Neural crest cell (in vitro differentiated cells): ENCODE data around the gene NEK5. TPM values are rescaled to one million over a fixed set of nuclear protein-coding genes. Genes with fewer than 3 reads are reported as not detected.
A peak's percentile ranks its signal among the peaks of the same experiment; 100 is the strongest.

Source experiments
- DNase-seq: peaks from one replicate; pipeline ENCODE4 v3.0.0; 2021; ENCODE audit warnings: low read depth, mixed read lengths, low spot score
- H3K27ac Mint-ChIP-seq: one replicate; pipeline ENCODE4 v1.8.0; 2021; ENCODE audit warnings: mild to moderate bottlenecking, mixed read lengths; ENCODE audit not compliant: unreplicated experiment
- H3K27me3 Mint-ChIP-seq: 2 replicates; pipeline ENCODE4 v1.8.0; 2021; ENCODE audit warnings: low read depth, mild to moderate bottlenecking, mixed read lengths
- H3K36me3 Mint-ChIP-seq: 2 replicates; pipeline ENCODE4 v1.8.0; 2021; ENCODE audit warnings: low read depth, mild to moderate bottlenecking, mixed read lengths
- H3K4me1 Mint-ChIP-seq: 2 replicates; pipeline ENCODE4 v1.8.0; 2021; ENCODE audit warnings: mixed read lengths
- H3K4me3 Mint-ChIP-seq: one replicate; pipeline ENCODE4 v1.8.0; 2021; ENCODE audit warnings: mild to moderate bottlenecking, mixed read lengths
- H3K9me3 Mint-ChIP-seq: 2 replicates; pipeline ENCODE4 v1.8.0; 2021; ENCODE audit warnings: mixed read lengths
- total RNA-seq: library from RNA; stranded (reverse); gene quantifications from 2 replicates; pipeline ENCODE4 v1.2.1, GENCODE V29; 2021
- TF ChIP-seq, protein P1 (sequence below): fragments of 200-600 bp; sonication (generic); conservative IDR thresholded peaks from 2 replicates; pipeline ENCODE4 v1.5.0; 2021; ENCODE audit warnings: antibody characterized with exemption, mild to moderate bottlenecking

NEK5 gene
- total RNA-seq, 1 donor from 2014 or later = 0.12 TPM

DNA sequence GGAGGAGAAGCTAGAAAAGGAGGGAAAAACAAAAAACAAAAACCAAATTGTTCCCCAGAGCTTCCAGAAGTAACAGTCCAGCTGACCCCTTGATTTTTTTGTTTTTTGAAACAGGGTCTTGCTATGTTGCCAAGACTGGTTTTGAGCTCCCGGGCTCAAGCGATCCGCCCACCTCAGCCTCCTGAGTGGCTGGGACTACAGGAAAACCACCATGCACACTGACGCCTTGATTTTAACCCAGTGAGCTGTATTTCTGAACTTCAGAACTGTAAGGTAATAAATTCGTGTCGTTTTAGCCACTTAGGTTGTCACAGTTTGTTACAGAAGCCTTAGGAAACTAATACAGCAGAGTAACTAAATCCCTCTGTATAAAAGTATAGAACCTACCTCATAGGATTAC is 31.6 kb upstream of the NEK5 start:
- Mint-ChIP-seq H3K27ac (no peak overlapping the region), H3K4me1 (peaks cover 68% of the 10 kb centered on the region), H3K4me3 (peak overlapping the region; percentile 69), H3K27me3 (no peaks in the 10 kb centered on the region), H3K36me3 (peaks cover 5% of the 10 kb centered on the region), H3K9me3 (peaks cover 5% of the 10 kb centered on the region)
- DNase-seq = no peak
- TF ChIP-seq, protein P1, sequence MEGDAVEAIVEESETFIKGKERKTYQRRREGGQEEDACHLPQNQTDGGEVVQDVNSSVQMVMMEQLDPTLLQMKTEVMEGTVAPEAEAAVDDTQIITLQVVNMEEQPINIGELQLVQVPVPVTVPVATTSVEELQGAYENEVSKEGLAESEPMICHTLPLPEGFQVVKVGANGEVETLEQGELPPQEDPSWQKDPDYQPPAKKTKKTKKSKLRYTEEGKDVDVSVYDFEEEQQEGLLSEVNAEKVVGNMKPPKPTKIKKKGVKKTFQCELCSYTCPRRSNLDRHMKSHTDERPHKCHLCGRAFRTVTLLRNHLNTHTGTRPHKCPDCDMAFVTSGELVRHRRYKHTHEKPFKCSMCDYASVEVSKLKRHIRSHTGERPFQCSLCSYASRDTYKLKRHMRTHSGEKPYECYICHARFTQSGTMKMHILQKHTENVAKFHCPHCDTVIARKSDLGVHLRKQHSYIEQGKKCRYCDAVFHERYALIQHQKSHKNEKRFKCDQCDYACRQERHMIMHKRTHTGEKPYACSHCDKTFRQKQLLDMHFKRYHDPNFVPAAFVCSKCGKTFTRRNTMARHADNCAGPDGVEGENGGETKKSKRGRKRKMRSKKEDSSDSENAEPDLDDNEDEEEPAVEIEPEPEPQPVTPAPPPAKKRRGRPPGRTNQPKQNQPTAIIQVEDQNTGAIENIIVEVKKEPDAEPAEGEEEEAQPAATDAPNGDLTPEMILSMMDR = no peak

DNA sequence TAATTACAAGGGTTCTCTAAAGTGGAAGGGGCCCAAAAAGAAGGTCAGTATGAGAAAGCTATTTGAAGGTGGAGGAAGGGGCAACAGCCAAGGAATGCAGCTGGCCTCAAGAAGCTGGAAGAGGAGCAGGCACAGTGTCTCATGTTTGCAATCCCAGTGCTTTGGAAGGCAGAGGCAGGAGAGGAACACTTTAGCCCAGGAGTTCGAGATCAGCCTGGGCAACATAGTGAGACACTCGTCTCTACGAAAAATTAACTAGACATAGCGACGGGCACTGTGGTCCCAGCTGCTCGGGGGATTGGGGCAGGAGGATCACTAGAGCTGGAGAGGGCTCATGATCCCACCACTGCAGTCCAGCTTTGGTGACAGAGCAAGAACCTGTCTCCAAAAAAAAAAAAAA is 31.2 kb upstream of the NEK5 start:
- TF ChIP-seq, protein P1 = no peak
- H3K4me1 Mint-ChIP-seq = peaks cover 64% of the 10 kb centered on the region
- peak overlapping the region; percentile 14 for H3K27ac Mint-ChIP-seq
- H3K27me3 Mint-ChIP-seq = no peaks in the 10 kb centered on the region
- DNase-seq = no peak
- H3K4me3 Mint-ChIP-seq = peak overlapping the region; percentile 77
- H3K9me3 Mint-ChIP-seq = peaks cover 5% of the 10 kb centered on the region
- H3K36me3 Mint-ChIP-seq = peaks cover 5% of the 10 kb centered on the region

DNA sequence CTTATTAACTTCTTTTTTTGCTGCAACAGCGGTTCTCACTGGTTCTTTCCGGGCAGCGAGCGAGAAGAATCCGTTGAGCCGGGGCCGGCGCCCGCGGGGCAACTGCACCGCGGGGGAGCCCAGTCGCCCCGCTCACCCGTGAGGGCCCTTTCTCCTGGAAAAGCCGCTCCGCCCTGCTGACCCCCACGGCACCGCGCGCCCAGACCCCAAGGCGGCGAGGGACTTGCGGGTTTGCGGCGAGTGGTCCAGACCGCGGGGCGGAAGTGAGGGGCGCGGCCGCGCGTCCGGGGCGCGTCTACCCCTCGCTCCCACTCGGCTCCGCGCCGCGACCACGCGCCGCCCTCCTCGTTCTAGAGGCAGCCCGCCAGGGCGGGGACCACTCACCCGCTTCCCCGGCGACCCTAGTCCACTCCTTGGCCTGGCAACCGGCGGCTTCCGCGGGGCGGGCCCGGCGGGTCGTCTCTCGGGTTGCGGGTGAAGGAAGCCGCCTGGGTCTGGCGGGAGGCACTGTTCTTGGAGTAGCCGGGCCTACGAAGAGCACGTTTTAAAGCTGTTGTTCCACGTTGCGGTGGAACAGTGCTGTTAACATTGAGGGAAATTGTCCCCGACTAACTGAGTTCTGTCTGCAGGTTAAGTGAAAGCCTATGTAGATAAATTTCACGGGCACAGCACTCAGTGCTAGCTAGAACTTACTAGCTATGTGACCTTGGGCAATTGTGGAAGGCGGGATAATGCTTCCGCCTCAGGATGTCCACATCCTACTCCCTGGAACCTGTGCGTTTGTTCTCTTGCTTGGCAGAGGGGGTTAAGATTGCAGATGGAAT is 30.5 kb upstream of the NEK5 start, which contains the start of gene NEK3:
Gene NEK3, minus strand, starts transcription at position 439 of the 824 bp plus-strand sequence. CDS start 3,406 bp downstream, outside the sequence.
- TF ChIP-seq, protein P1 = no peak
- Mint-ChIP-seq H3K36me3 (peaks cover 5% of the 10 kb centered on the region), H3K4me3 (peak within 1 kb of the TSS; percentile 93), H3K27ac (peak within 1 kb of the TSS; percentile 91), H3K9me3 (peaks cover 5% of the 10 kb centered on the region), H3K4me1 (peaks cover 62% of the 10 kb centered on the region), H3K27me3 (no peaks in the 10 kb centered on the region)
- peak; percentile 65 for DNase-seq

DNA sequence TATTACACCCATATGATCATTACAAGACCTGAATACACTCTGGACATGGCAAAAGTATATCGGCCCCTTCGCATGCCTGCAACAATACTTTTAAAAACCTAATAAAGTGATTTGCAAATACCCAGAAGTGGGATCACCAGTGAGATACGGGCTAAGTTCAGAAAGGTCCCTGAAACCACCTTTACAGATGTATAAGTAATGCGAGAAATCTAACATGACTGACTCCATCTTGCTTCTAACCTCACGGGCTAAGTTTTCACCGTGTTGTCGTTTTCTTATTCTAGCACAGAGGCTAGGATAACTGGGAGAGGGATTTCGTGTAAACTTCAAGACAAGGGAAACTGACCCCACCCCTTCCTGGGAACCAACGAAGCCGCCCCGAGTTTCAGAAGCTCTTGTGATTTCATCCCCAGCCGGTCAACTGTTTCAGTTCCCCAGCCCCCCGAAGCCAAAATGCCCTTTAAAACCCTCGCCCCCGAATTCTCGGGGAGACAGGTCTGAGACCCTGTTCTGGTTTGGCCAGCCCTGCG is 29.8 kb upstream of the NEK5 start:
- peaks cover 5% of the 10 kb centered on the region for H3K9me3 Mint-ChIP-seq
- no peak for DNase-seq

DNA sequence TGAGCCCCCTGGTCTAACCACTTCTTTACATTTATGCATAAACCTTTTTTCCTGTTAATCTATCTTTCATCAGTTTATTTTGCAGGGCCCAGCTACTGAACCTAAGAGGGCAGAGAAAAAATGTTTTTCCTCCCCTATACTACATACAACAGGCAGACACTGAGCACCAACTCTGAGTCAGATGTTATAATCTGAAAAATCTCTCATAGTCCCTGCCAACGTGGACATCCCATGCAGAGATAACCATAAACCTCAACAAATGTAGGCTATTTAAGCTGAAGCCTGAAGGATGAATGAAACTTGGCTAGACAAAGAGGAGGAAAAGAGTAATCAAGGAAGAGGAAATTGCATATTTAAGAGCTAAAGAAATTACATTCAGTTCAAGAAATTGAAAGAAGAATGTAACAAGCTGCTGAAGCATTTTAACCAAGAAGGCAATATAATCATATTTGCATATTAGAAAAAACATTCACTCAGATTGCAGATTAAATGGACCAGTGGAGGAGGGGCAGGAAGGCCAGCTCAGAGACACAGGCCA is 27.9 kb upstream of the NEK5 start:
- peak overlapping the region; percentile 93 for H3K4me3 Mint-ChIP-seq

More for the DNA sequence above, 29.8 kb upstream of the NEK5 start:
- no peaks in the 10 kb centered on the region for H3K27me3 Mint-ChIP-seq
- H3K4me1 Mint-ChIP-seq = peaks cover 56% of the 10 kb centered on the region
- H3K27ac Mint-ChIP-seq = peak overlapping the region; percentile 91
- TF ChIP-seq, protein P1 = no peak
- H3K36me3 Mint-ChIP-seq = peaks cover 5% of the 10 kb centered on the region
- H3K4me3 Mint-ChIP-seq = peak overlapping the region; percentile 93

More for the DNA sequence above, 27.9 kb upstream of the NEK5 start:
- Mint-ChIP-seq H3K27ac (no peak overlapping the region), H3K4me1 (peaks cover 37% of the 10 kb centered on the region), H3K9me3 (peaks cover 5% of the 10 kb centered on the region), H3K36me3 (peaks cover 5% of the 10 kb centered on the region), H3K27me3 (no peaks in the 10 kb centered on the region)
- no peak for DNase-seq
- TF ChIP-seq, protein P1 = no peak
